ENCODE measurements around the gene RAMP2. TPM values are rescaled to one million over a fixed set of nuclear protein-coding genes. Genes with fewer than 3 reads are reported as not detected.

Gene RAMP2
- total and polyA plus RNA-seq, 2 of the 13 experiments (the other 11 are each of a cell fraction or from before 2014, with no cell fraction given), result 1.4 to 5.2 TPM

DNA sequence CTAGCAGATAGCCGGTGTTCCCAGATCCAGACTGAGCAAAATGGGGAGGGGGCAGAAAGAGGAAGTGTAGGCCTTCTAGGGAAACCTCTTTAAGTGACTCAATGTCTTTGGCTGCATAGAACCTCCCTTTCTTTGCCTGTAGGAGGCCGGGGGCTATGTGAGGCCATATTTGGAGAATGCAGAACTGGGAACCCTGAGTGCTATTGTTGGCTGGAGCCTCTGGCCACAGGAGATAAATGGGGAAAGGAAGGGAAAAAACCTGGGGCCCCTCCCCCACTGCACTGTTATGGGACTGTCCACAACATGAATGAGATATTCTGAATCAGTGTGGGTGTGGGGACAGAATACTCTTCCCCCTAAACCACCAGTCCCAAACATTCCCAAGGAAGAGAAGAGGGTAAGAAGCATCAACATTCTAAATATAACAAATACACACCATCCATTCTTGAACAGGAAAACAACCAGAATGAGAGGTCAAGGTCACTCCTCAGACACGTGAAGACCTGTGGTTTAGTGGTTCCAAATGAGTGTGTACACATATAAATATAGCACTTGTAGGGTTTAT lies 14.6 kb downstream of the RAMP2 start:
- WGBS (ENCODE audit: low lambda C conversion rate), result 46% methylated on average over 3 of the region's 3 CpGs
- CTCF ChIA-PET (ENCODE audit: low intra/inter-chr PET ratio, low total read pairs), result no interaction called here
- in situ Hi-C loops (cut with HindIII; ENCODE audit: extremely low pct_ligation_motif_present, low pct_unique_long_range_greater_than_20kb), result no loop called here
- ATAC-seq (no peak), DNase-seq (ENCODE audit: low spot score) (peak; percentile 53), FAIRE-seq (no peak)
- peak overlapping the region; percentile 66 for H3K27ac ChIP-seq (ENCODE audit: extremely low read length, insufficient read depth, low read length)
- H3K4me3 ChIP-seq (replicated peaks in 1 of 3; ENCODE audit: insufficient read depth in 1 of 3, low read depth in 2 of 3, low read length in 3 of 3), result no peak overlapping the region
- H3K9ac ChIP-seq (ENCODE audit: insufficient read depth, low read depth, low read length), result 0 out of 2 replicates have a peak overlapping the region, but pooled peaks have one; percentile 16
- peak overlapping the region; percentile 48 for H3K4me2 ChIP-seq (ENCODE audit: low read depth, low read length)
- no peak overlapping the region for H2AFZ ChIP-seq (ENCODE audit: low read length)
- H3K36me3 ChIP-seq (replicated peaks in 1 of 2; ENCODE audit: control insufficient read depth in 1 of 2, insufficient read depth in 2 of 2, low read length in 2 of 2), result peaks cover 5 to 20% of the 10 kb centered on the region in 2 experiments; a peak in 4 of 5 replicates
- peaks cover 25% of the 10 kb centered on the region for H3K79me2 ChIP-seq (ENCODE audit: insufficient read depth, low read length)
- no peaks in the 10 kb centered on the region for H3K9me3 ChIP-seq (ENCODE audit: low read length)
- POLR2A ChIA-PET, result interaction anchor here (0.8 to 8.4 kb wide), 3 partner anchors 14 to 58 kb away, joined by 7 to 278 read pairs (median 53); partner anchors contain the start of genes CNTD1, COA3, PSME3 and RAMP2
- H3K4me1 ChIP-seq (ENCODE audit: insufficient read depth, low read length), result peaks cover 72% of the 10 kb centered on the region
- intact Hi-C loops (cut with micrococcal nuclease; ENCODE audit: unreplicated experiment), result no loop called here
- BruUV-seq (replicated peaks), result no TSS peak
- H3K27me3 ChIP-seq (ENCODE audit: control insufficient read depth in 1 of 2, insufficient read depth in 2 of 2, low read length in 2 of 2), result no peaks in the 10 kb centered on the region; a peak in 1 of 5 replicates
- no peaks in the 10 kb centered on the region for H4K20me1 ChIP-seq (ENCODE audit: insufficient read depth, low read length)
- TF ChIP-seq MAX (IDR thresholded peaks at IDR 0.05) (0 out of 2 replicates have a peak, but pooled peaks have one; percentile 14), DNMT3B (CRISPR knock-in tag; conservative IDR thresholded peaks at IDR 0.05) (0 out of 2 replicates have a peak, but pooled peaks have one; percentile 66), NR2F2 (IDR thresholded peaks at IDR 0.05; ENCODE audit: borderline replicate concordance, low read depth) (peak; percentile 62; the same call in 1 of the 2 replicates), SOX13 (IDR thresholded peaks at IDR 0.05) (no peak), SOX13 (CRISPR knock-in tag; conservative IDR thresholded peaks at IDR 0.05 in 1 of 2, IDR thresholded peaks at IDR 0.05 in 1 of 2) (peak in 1 of 2 experiments; percentile 77; a peak in 1 of 4 replicates), IKZF4 (CRISPR knock-in tag; IDR thresholded peaks at IDR 0.05; ENCODE audit: borderline replicate concordance, low read depth, not compliant biosample characterization) (no peak), NR2F1 (CRISPR knock-in tag; IDR thresholded peaks at IDR 0.05) (peak; percentile 71 to 78; a peak in 3 of 4 replicates), RBM22 (optimal IDR thresholded peaks at IDR 0.05; ENCODE audit: low read length) (no peak), GATAD1 (CRISPR knock-in tag; IDR thresholded peaks at IDR 0.05) (peak; percentile 40; the same call in 1 of the 2 replicates), FOXP1 (IDR thresholded peaks at IDR 0.05) (no peak), FOXP1 (CRISPR knock-in tag; IDR thresholded peaks at IDR 0.05) (peak; percentile 63; the same call in 1 of the 2 replicates)
- TF ChIP-seq, protein P1, sequence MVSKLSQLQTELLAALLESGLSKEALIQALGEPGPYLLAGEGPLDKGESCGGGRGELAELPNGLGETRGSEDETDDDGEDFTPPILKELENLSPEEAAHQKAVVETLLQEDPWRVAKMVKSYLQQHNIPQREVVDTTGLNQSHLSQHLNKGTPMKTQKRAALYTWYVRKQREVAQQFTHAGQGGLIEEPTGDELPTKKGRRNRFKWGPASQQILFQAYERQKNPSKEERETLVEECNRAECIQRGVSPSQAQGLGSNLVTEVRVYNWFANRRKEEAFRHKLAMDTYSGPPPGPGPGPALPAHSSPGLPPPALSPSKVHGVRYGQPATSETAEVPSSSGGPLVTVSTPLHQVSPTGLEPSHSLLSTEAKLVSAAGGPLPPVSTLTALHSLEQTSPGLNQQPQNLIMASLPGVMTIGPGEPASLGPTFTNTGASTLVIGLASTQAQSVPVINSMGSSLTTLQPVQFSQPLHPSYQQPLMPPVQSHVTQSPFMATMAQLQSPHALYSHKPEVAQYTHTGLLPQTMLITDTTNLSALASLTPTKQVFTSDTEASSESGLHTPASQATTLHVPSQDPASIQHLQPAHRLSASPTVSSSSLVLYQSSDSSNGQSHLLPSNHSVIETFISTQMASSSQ (IDR thresholded peaks at IDR 0.05; ENCODE audit: low read depth), result 0 out of 2 replicates have a peak, but pooled peaks have one; percentile 16
- TF ChIP-seq, protein P1 (CRISPR knock-in tag; IDR thresholded peaks at IDR 0.05; ENCODE audit: borderline replicate concordance), result no peak
- TF ChIP-seq, protein P2, sequence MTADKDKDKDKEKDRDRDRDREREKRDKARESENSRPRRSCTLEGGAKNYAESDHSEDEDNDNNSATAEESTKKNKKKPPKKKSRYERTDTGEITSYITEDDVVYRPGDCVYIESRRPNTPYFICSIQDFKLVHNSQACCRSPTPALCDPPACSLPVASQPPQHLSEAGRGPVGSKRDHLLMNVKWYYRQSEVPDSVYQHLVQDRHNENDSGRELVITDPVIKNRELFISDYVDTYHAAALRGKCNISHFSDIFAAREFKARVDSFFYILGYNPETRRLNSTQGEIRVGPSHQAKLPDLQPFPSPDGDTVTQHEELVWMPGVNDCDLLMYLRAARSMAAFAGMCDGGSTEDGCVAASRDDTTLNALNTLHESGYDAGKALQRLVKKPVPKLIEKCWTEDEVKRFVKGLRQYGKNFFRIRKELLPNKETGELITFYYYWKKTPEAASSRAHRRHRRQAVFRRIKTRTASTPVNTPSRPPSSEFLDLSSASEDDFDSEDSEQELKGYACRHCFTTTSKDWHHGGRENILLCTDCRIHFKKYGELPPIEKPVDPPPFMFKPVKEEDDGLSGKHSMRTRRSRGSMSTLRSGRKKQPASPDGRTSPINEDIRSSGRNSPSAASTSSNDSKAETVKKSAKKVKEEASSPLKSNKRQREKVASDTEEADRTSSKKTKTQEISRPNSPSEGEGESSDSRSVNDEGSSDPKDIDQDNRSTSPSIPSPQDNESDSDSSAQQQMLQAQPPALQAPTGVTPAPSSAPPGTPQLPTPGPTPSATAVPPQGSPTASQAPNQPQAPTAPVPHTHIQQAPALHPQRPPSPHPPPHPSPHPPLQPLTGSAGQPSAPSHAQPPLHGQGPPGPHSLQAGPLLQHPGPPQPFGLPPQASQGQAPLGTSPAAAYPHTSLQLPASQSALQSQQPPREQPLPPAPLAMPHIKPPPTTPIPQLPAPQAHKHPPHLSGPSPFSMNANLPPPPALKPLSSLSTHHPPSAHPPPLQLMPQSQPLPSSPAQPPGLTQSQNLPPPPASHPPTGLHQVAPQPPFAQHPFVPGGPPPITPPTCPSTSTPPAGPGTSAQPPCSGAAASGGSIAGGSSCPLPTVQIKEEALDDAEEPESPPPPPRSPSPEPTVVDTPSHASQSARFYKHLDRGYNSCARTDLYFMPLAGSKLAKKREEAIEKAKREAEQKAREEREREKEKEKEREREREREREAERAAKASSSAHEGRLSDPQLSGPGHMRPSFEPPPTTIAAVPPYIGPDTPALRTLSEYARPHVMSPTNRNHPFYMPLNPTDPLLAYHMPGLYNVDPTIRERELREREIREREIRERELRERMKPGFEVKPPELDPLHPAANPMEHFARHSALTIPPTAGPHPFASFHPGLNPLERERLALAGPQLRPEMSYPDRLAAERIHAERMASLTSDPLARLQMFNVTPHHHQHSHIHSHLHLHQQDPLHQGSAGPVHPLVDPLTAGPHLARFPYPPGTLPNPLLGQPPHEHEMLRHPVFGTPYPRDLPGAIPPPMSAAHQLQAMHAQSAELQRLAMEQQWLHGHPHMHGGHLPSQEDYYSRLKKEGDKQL (CRISPR knock-in tag; IDR thresholded peaks at IDR 0.05; ENCODE audit: low read depth), result no peak
